HG03442 (cell line): Measurements from ENCODE around the gene ADAMTS16.

Source experiments
- ATAC-seq: cut with Tn5 transposase; IDR thresholded peaks from one replicate; pipeline ENCODE4 v1.9.1; 2021; ENCODE audit warnings: mild to moderate bottlenecking, moderate library complexity; ENCODE audit not compliant: unreplicated experiment

ADAMTS16 gene

DNA sequence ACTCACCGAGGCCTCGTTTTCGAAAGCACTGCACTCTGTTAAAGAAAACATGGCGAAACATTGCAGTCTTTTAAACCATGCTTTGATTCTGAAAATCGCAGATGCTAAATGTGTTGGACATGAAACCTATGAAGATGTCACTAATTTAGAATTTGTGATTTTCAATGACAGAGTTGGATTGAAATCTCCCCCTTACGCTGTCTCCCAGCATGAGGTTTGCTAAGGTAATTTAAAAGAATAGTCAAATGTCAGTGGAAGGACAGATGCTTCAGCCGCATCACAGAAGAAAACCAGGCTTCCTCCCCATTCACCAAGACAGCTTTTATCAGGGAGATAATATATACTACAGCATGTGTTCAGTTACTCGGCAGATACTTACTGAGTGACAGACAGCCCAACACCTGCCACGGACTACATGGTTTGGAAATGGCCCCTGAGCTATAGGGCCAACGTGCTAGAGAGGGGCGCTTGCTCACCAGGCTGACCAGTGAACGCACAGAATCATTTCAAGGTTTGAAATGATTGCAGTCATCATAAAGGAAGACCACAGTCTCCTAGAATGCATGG lies 136.9 kb downstream of the ADAMTS16 start:
- no peak for ATAC-seq

DNA sequence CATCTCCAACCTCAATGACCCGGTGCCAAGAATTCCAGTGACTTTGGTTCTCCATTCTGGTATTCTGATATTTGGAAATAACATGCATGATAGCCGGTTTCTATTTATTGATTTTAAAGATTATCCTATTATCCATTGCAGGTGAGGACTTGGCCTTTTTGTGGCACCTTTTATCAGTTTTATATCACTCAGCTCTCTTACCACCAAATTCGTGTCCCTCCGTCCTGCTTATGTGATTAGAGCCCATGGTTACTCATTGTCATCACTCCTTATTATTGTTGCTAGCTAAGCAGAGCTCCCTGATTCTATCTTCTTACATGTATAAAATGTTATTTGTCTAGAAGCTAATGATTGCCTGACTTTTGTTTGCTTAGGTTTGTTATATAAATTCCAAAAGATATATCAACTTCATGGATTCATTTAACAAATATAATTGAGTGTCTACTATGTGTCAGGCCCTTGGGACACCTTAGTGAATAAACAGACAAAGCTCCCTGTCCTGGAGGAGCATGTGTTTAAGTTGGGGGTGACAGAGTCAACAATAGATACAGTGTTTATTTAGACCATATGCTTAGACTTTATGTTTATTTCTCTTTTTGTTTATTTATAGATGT lies 138.2 kb downstream of the ADAMTS16 start:
- ATAC-seq, result no peak

DNA sequence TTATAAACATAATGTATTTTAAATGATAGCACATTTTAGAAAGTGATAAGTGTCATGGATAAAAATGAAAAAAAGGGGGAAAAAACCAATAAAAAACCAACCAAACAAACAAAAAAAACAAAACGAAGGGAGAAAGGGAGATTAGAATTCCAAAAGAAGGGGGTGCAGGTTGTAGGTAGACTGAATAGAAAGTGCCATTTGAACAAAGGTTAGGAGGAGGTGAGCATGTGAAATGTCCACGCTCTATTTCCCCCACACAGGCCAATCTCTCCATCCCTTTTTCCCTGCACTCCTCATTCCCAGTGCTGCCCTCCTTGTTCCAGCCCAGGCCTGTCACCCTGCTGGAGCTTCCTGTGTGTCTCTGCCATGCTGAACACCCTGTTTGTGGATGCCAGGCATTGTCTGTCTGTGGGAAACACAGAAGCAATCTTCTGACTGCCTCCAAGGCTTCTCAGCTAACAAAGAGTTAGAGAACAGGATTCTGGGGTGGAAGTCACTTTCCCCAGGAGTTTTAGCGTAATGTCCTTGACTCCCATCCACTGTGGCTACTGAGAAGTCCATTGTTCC lies 138.8 kb downstream of the ADAMTS16 start:
- ATAC-seq, result no peak

DNA sequence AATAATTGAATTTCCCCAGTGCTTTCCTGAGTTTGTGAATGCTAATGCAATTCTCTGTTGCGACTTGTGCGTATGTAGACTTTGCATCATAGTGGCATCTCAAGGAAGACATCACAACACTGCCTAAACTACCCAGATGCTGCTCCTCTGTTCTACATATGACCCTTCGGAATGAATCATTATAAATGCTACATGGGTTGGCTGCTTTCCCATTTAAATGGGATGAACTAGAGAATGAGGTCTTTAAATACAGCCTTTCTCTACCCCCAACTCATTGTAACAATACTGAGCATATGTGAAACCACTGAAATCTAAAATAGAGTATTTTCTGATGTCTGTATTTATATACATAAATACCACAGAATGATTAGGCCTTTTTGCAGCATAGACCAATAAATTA lies 145.8 kb downstream of the ADAMTS16 start:
- ATAC-seq, result no peak

DNA sequence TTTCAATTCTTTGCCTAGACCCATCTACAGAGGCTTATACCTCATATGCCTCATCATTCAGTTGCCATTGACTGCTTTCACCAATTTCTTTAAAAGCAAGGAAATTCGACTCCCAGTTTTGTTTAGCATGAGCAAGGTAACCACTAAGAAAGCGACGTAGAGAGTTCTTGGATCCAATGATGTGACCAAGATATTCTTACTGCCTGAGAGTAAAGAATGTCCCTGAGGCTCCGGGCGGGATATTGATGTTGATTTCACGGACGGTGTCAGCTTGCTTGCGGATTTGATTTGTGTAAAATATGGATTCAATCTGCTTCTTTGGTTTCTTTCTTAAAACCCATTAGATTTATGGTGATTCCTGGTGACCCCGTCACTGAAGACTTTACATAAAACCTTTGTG lies 147.3 kb downstream of the ADAMTS16 start:
- no peak for ATAC-seq

DNA sequence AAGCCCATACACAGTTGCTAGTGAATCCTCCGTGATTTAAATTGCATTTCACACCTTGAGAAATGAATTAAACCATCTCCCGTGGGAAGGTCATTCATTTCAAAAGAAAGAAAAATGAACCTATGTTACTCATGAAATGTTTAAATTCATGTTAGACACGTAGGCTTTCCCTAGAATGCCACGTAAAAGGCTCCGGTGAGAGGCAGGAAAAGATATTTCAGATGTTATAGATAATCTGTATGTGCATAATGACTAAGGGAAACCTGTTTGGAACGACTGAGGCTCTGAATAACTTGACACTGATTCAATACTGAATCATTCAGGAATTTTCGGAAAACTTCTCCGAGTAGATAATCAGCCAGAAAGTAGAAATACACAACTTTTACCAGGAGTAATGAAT lies 148.1 kb downstream of the ADAMTS16 start:
- no peak for ATAC-seq

DNA sequence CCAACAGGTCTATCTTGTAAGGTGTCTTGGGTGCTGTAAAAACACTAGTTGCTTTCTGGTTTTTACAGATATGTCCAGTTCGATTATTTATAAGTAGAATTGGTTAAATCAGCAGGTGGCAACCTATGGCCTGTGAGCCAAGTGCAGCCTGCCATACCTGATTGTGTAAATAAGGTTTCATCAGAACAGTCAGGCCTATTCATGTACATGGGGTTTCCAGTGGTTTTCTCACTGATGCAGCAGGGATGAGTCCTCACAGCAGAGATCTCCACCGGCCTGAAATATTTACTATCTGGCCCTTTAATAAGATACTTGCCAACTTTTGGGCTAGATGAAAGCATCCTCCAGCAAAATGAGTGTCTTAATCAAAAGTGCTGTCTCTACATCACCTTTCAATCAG lies 149.4 kb downstream of the ADAMTS16 start:
- ATAC-seq, result no peak

DNA sequence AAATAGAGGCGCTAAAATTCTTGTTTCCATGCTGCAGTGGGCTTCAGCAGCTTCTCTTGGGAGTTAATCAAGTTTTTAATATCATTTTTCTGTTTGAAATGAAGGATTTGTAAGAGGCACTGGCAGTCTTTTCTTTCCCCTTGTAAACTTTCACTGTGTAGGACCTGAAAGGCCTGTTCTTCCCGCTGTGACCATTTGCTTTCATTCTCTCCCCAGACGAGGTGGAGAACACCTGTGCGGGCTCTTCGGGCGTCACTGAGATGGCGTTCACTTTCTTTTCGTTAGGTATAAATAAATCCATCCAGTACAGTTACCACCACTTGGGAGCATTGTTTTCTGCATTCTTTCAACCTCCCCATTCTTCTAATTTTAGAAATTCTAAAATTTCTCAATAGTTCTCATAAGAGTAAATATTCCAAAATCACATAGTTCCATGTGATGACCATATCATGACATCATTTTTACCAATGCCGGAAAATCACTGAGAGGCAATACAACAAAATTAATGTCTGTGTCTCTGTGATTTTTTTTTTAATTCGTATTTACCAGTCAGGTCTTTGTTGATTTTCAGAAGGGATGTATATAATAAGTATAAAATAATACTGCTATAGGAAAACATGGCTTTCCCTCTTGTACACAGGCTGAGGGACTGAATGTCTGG lies 150.7 kb downstream of the ADAMTS16 start:
- ATAC-seq, result no peak

DNA sequence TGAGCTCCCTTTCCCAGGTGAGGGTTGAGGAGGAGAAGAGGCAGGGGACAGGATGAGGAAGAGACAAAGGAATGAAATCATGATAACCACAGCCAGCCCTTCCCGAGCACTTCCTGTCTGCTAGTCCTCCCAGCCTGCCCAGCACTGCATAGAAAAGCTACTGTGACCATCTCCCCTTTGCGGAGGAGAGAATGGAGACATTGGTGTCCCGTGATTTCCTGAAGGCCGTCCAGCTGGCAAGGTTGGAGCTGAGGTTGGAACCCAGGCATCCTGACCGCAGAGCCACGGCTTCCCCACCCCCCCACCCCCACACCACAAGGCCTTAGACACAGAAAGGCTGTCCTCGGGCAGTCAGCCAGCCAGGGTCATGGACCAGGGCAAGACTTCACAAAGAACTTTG lies 151.2 kb downstream of the ADAMTS16 start:
- ATAC-seq, result no peak

DNA sequence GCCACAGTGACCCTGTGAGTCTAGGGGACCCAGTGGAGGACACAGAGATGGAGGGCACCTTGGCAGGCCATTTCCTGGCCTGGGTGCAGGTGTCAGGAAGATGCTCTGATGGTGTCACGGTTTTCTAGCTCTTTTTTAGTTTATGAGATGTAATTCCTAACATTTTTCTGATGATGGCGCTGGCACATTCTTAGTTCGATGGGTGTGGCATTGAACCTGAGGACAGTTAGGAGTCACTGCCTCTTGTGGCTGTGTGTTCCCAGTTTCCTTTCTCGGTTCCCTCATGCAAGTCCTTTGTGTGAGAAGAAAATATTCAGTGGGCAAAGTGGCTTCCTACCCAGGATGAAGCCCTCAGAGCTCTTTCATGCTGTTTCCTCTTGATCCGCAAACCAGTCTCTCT lies 152.9 kb downstream of the ADAMTS16 start:
- ATAC-seq, result no peak

DNA sequence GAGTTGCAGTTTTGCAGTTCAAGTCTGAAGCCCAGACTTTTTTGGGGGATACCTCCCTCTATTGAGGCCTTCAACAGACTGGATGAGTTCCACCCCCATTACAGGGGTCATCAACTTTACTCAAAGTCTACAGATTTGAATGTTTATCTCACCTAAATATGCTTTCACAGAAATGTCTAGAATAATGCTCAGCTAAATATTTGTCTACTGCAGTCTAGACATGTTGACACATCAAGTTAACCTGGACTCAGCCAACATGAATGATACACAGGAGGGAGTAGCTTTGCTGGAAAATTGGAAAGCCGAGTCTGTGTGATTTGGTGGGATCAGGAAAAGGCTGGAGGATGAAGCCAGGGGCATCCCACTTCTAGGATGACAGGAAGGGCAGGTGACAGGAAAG lies 154.3 kb downstream of the ADAMTS16 start:
- no peak for ATAC-seq

DNA sequence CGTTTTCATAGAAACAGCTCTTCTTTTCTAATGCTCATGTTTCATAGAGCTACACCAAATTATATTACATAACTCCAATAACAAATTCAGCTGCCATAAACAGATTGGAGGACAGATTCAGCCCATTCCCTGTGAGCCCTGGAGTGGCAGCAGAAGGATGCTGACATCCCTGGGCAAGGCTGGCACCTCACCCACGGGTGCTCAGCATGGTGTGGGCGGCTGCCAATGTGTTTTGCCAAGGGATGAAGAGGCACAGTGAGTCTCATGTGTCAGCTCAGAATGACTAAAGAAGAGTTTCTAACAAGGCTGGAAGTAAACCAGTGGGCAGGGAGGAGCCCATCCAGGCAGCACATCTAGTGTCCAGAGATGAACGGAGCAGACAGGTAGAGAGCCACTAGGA lies 155.2 kb downstream of the ADAMTS16 start:
- ATAC-seq, result no peak

DNA sequence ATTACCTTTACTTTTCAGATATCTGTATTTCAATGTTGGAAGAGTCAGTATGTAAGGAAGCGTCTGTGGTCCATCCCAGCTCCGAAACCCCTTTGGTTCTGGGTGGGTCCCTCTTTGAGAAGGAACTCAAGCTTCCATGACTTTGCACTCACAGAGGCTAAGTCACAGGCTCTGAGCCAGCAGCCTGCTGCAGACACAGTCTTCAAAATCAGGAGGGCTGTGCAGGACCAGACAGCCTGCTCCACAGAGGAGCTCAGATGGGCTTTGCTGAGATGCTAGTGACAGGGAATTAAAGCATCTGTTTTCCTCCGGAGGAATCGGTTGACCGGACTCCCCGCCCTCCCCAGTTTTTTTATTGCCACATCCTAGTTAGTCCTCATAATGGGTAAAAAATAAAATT lies 155.9 kb downstream of the ADAMTS16 start:
- ATAC-seq, result no peak

DNA sequence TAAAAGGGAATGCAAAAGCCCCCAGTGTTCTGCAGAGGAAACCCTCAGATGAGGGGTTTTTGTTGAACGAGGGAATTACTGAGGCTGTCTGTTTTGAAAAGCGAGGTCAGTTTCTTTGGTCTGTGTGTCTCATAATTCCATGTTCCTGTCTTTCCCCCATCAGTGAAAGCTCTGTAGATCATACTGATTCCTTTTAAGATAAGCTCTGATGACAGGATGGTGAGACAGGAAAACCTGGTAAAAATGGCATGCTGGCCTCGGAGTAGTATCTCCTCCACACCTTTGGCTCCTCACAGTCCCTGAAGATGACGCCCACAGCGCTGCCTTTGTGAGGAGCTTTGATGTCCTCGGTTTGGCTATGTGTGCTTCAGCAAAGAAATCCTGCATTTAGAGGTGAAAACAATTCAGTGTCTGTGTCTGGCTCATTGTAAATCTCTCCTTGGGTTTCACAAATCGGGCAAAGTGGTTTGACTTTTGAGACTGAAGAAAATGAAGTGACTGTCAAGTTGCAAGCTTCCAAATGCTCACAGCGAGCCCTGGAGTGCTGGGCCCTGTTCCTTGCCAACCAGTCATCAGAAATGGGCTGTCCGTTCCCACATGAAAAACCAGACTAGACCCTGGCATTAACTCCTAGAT lies 157.4 kb downstream of the ADAMTS16 start:
- no peak for ATAC-seq

DNA sequence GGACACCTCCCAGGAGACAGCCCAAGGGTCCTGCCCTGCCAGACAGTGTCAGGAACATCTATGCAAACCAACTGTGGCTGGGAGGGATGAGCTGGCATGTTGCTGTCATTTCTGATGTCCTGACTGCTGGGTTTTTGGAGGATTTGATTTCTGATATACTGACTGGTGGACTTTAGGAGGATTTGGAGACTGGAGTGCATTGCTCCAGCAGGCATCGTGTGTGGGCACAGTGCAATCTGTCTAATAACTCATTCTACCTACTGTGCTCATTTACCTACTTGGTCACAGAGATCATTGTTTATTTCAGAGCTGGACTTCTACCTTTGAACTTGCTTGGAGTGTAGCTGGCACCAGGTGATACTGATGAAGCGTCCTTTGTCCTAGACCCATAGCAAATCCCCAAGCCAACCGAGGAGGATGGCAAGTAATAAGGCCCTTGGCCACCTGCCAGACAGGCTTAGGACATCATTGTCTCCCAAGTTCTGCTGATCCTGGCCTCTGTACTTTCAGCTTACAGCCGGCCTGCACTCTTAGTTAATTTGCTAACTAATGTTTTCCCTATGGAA lies 158.0 kb downstream of the ADAMTS16 start:
- no peak for ATAC-seq

DNA sequence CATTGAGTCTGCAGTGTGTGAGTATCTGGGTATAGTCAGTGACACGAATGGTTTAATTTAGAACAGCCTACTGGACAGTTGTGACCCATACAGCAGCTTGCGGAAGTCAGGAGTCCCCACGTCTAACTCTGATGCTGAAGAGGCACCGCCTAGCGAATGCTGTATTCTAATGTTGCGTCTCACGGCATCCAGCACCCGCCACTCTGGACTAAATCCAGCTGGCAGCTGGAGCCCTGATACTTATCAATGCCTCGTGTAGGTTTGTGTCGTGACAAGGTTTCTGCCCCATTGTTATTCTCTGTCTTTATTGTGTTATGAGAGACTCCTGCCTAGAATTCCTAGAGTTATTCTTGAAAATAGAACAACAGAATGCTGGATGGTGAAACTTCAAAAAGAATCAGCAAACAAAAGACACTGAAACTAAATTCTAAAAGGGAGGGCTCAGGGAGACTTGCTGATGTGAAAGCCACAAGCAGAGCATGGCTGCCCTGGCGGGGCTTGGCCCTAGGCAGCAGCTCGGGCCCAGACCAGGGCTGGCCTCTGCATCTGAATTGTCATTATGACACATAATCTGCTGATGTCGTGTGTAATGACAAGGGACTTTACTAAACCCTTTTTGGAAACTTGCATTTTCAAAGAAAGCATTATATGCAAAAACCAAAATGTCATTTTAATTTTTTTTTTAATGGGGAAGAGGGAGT lies 158.9 kb downstream of the ADAMTS16 start:
- no peak for ATAC-seq

DNA sequence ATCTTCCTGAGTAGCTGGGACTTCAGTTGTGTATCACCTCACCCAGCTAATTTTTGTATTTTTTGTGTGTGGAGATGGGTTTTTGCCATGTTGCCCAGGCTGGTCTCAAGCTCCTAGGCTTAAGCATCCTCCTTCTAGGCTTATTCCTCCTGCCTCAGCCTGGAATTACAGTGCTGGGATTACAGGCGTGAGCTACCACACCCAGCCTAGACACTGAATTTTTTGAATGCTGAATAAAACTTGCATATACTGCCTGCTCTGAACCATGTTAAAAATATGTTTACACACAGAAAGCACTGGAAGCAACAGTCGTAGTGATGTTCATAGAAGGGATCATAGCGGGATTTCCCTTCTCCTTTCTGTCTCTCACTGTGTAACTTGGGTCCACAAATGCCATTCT lies 161.0 kb downstream of the ADAMTS16 start:
- ATAC-seq, result no peak

DNA sequence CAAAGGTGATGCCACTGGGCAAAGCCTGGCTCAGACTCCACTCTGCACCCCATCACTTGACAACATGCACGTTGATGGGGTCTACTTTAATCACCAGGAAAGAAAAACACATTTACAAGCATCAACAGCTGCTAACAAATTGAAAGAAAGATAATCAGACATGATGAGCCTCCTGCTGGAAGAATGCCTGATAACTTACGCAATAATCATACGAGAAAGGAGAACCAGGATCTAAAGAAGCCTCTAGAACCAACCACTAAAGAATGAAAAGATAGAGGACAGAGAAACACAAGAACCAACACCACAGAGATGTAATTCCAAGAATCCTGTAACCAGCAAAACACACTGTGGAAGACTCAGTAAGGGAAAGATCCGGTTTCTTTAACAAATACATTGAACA lies 162.1 kb downstream of the ADAMTS16 start:
- no peak for ATAC-seq

DNA sequence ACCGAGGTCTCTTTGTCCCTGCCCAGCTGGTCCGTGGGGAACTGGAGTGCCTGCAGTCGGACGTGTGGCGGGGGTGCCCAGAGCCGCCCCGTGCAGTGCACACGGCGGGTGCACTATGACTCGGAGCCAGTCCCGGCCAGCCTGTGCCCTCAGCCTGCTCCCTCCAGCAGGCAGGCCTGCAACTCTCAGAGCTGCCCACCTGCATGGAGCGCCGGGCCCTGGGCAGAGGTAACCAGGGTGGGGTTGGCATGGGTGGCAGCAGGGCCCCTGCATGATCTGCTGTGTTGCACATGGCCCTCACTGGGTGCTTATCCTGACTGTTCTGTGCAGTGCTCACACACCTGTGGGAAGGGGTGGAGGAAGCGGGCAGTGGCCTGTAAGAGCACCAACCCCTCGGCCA lies 163.1 kb downstream of the ADAMTS16 start:
- no peak for ATAC-seq

DNA sequence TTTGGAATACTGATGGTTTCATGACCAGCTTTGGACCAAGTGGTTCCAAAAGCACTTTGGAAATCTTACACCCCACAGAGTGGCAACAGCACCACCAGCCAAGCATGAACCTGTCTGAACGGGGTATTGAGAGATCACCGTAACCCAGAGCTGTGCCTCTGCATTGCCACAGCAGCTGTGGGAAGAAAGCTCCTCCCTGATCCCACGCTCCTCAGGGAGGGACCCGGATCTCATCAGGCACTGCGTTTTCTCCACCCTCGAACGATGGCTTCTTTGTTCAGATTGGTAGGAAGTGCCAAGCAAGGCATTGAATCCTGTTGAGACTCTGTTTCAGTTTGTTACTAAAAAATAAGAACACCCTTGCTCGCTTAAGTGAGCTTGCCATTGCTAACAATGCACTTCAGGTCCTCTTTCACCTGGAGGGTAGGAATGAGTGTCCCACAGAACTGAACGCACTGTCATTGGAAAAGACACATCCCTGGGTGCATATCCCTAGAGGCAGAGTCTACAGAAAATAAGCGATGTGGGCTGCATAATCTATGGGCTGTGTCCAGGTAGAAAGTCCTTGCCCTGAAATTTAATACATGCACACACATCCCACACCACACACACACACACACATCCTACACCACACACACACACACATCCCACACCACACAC lies 164.4 kb downstream of the ADAMTS16 start:
- no peak for ATAC-seq
